ENCODE results near the gene NOTCH2.

GRCh38 chr1:119988306-119989062, 81.0 kb downstream of the NOTCH2 start:
- TF ChIP-seq CTCF (IDR thresholded peaks at IDR 0.05; ENCODE audit: low read depth, low read length, poor library complexity, severe bottlenecking), result no peak
- no peak for TF ChIP-seq EZH2phosphoT487 (IDR thresholded peaks at IDR 0.05; ENCODE audit: borderline replicate concordance, low read length)
